Stimulated activated CD8-positive, alpha-beta memory T cell treated with anti-CD3 and anti-CD28 coated beads, Interleukin-7, amount 100 ng/mL, for 48 hours (primary cell): ENCODE data around the gene HLA-DMA.

Source experiments
- DNase-seq, 2 donors: peaks; one replicate each; pipeline ENCODE4 v3.0.0-alpha.2; 2020; ENCODE audit warnings: low read depth in 1 of 2; ENCODE audit errors: extremely low read depth in 1 of 2

The HLA-DMA gene

GRCh38 chr6:32975886-32976285 lies 23.0 kb upstream of the HLA-DMA start:
- DNase-seq, result no peak

GRCh38 chr6:32974541-32975308 lies 21.8 kb upstream of the HLA-DMA start:
- no peak for DNase-seq

GRCh38 chr6:32974016-32974333 lies 21.1 kb upstream of the HLA-DMA start:
- DNase-seq, result no peak

GRCh38 chr6:32973144-32974015 lies 20.5 kb upstream of the HLA-DMA start:
- DNase-seq, result no peak

- DNase-seq, result peak in 1 of 2 donors; percentile 41
Measured at GRCh38 chr6:32972353-32973143, 19.7 kb upstream of the HLA-DMA start.

- DNase-seq, result peak; percentile 98 to 99
Measured at GRCh38 chr6:32971581-32972352, 18.9 kb upstream of the HLA-DMA start.

- no peak for DNase-seq
Measured at GRCh38 chr6:32971242-32971580, 18.3 kb upstream of the HLA-DMA start.

- DNase-seq, result peak; percentile 71 to 83
Measured at GRCh38 chr6:32970413-32971241, 17.7 kb upstream of the HLA-DMA start.

GRCh38 chr6:32969685-32970412 lies 17.0 kb upstream of the HLA-DMA start:
- peak; percentile 62 to 78 for DNase-seq

- peak; percentile 42 to 52 for DNase-seq
Measured at GRCh38 chr6:32968867-32969684, 16.2 kb upstream of the HLA-DMA start.

GRCh38 chr6:32968093-32968866 lies 15.4 kb upstream of the HLA-DMA start, which contains the start of gene BRD2:
BRD2 (plus strand) TSS chr6:32968594; CDS start chr6:32972899, 4,305 bp downstream.
- peak; percentile 94 to 96 for DNase-seq

- DNase-seq, result no peak
Measured at GRCh38 chr6:32967151-32968091, 14.5 kb upstream of the HLA-DMA start.

GRCh38 chr6:32964776-32965175 lies 11.9 kb upstream of the HLA-DMA start:
- no peak for DNase-seq

- DNase-seq, result no peak
Measured at GRCh38 chr6:32963866-32964265, 11.0 kb upstream of the HLA-DMA start.

- DNase-seq, result no peak
Measured at GRCh38 chr6:32962213-32962826, 9.4 kb upstream of the HLA-DMA start.

GRCh38 chr6:32960563-32960962 lies 7.7 kb upstream of the HLA-DMA start:
- DNase-seq, result no peak
